DND-41 (cell line): ENCODE results near the gene HSCB.
"Not testable (repeated sequence)": the region's sequence is repeated elsewhere in the genome, so short reads cannot be mapped to it uniquely, and the experiment has no call there.

Source experiments
- ATAC-seq: fragments of 200-7000 bp; cut with Tn5 transposase; 3 replicates; pipeline ENCODE4 v1.9.1; 2021; ENCODE audit warnings: low read depth; ENCODE audit not compliant: insufficient read depth
- DNase-seq: peaks from one replicate; pipeline ENCODE4 v3.0.0-alpha.2; 2020
- H2AFZ ChIP-seq: 2 replicates; pipeline ENCODE4 v1.6.0; 2012; ENCODE audit warnings: low read depth, low read length
- H3K27ac ChIP-seq: 2 replicates; pipeline ENCODE4 v1.5.1; 2012; ENCODE audit warnings: low read length, inconsistent platforms
- H3K27me3 ChIP-seq: fragments of 200-600 bp; sonication (generic); 2 replicates; pipeline ENCODE4 v1.6.0; 2012; ENCODE audit warnings: low read length, mild to moderate bottlenecking, inconsistent platforms; ENCODE audit not compliant: insufficient read depth, poor library complexity
- H3K36me3 ChIP-seq: 2 replicates; pipeline ENCODE4 v1.5.1; 2012; ENCODE audit warnings: low read length, inconsistent platforms; ENCODE audit not compliant: insufficient read depth
- H3K4me1 ChIP-seq: 2 replicates; pipeline ENCODE4 v1.5.1; 2012; ENCODE audit warnings: mild to moderate bottlenecking, low read length; ENCODE audit not compliant: insufficient read depth
- H3K4me2 ChIP-seq: 2 replicates; pipeline ENCODE4 v1.6.0; 2012; ENCODE audit warnings: mild to moderate bottlenecking, moderate library complexity, low read length, inconsistent platforms; ENCODE audit not compliant: insufficient read depth
- H3K4me3 ChIP-seq, 2 experiments: fragments of 200-600 bp in 1 of 2; shearing (Covaris generic) in 1 of 2; 2 replicates each; pipeline ENCODE4 v1.5.1; 2012 to 2016; ENCODE audit warnings: inconsistent platforms in 2 of 2, low read length in 2 of 2, mild to moderate bottlenecking in 2 of 2, low read depth in 1 of 2, moderate library complexity in 1 of 2
- H3K79me2 ChIP-seq: 2 replicates; pipeline ENCODE4 v1.6.0; 2012; ENCODE audit warnings: low read length, inconsistent platforms; ENCODE audit not compliant: insufficient read depth
- H3K9ac ChIP-seq: 2 replicates; pipeline ENCODE4 v1.6.0; 2012; ENCODE audit warnings: low read depth, mild to moderate bottlenecking, inconsistent platforms, low read length, moderate library complexity
- H3K9me3 ChIP-seq: 2 replicates; pipeline ENCODE4 v1.5.1; 2012; ENCODE audit warnings: low read length, moderate library complexity, mild to moderate bottlenecking, inconsistent platforms; ENCODE audit not compliant: insufficient read depth, severe bottlenecking
- H4K20me1 ChIP-seq: 2 replicates; pipeline ENCODE4 v1.6.0; 2012; ENCODE audit warnings: low read length; ENCODE audit not compliant: insufficient read depth
- CTCF ChIP-seq: IDR thresholded peaks from 2 replicates; pipeline ENCODE4 v1.5.1; 2012; ENCODE audit warnings: borderline replicate concordance, low read length, moderate library complexity, mild to moderate bottlenecking; ENCODE audit not compliant: poor library complexity, severe bottlenecking; ENCODE audit errors: extremely low read depth
- EZH2 ChIP-seq: IDR thresholded peaks from 3 replicates; pipeline ENCODE4 v1.6.1; 2012; ENCODE audit warnings: borderline replicate concordance, low read depth, mild to moderate bottlenecking, moderate library complexity, low read length, inconsistent platforms; ENCODE audit not compliant: severe bottlenecking

Gene HSCB

GRCh38 chr22:28759861-28760560, 18.2 kb downstream of the HSCB start:
- Histone ChIP-seq H3K36me3 (no peaks in the 10 kb centered on the region), H3K4me2 (no peak overlapping the region), H3K4me3 (no peak overlapping the region), H4K20me1 (no peaks in the 10 kb centered on the region), H3K9ac (no peak overlapping the region), H3K79me2 (no peaks in the 10 kb centered on the region), H3K4me1 (no peaks in the 10 kb centered on the region), H3K27me3 (no peaks in the 10 kb centered on the region), H2AFZ (no peak overlapping the region), H3K27ac (no peak overlapping the region), H3K9me3 (no peaks in the 10 kb centered on the region)
- no peak for TF ChIP-seq EZH2
- no peak for TF ChIP-seq CTCF
- ATAC-seq (no peak), DNase-seq (no peak)

- H3K9me3 ChIP-seq, result no peaks in the 10 kb centered on the region
- ATAC-seq (no peak), DNase-seq (no peak)
- no peaks in the 10 kb centered on the region for H3K27me3 ChIP-seq
- no peaks in the 10 kb centered on the region for H4K20me1 ChIP-seq
- no peaks in the 10 kb centered on the region for H3K36me3 ChIP-seq
- TF ChIP-seq EZH2 (no peak), CTCF (no peak)
- no peak overlapping the region for H2AFZ ChIP-seq
- no peak overlapping the region for H3K4me2 ChIP-seq
- H3K4me1 ChIP-seq, result no peaks in the 10 kb centered on the region
- H3K9ac ChIP-seq, result no peak overlapping the region
- H3K27ac ChIP-seq, result no peak overlapping the region
- no peak overlapping the region for H3K4me3 ChIP-seq
- H3K79me2 ChIP-seq, result no peaks in the 10 kb centered on the region
These were observed 19.6 kb downstream of the HSCB start for GRCh38 chr22:28761449-28761755.

- H4K20me1 ChIP-seq, H3K4me3 ChIP-seq, H3K79me2 ChIP-seq, H3K4me1 ChIP-seq, H2AFZ ChIP-seq, H3K4me2 ChIP-seq, ATAC-seq, H3K27me3 ChIP-seq, H3K9me3 ChIP-seq, DNase-seq, H3K9ac ChIP-seq, H3K27ac ChIP-seq, H3K36me3 ChIP-seq: not testable (repeated sequence)
These were observed 20.2 kb downstream of the HSCB start for GRCh38 chr22:28762000-28762399.

GRCh38 chr22:28766628-28767027, 24.8 kb downstream of the HSCB start:
- no peaks in the 10 kb centered on the region for H4K20me1 ChIP-seq
- no peak for TF ChIP-seq CTCF

More at GRCh38 chr22:28766628-28767027, 24.8 kb downstream of the HSCB start:
- Histone ChIP-seq H3K4me2 (no peak overlapping the region), H3K4me3 (no peak overlapping the region), H3K9ac (no peak overlapping the region), H3K27ac (no peak overlapping the region), H3K4me1 (no peaks in the 10 kb centered on the region), H3K27me3 (no peaks in the 10 kb centered on the region), H3K9me3 (no peaks in the 10 kb centered on the region), H3K79me2 (no peaks in the 10 kb centered on the region), H2AFZ (no peak overlapping the region), H3K36me3 (no peaks in the 10 kb centered on the region)
- DNase-seq, result no peak
- no peak for ATAC-seq
